ENCODE measurements around the gene ENTHD1.
"Not testable (repeated sequence)": the region's sequence is repeated elsewhere in the genome, so short reads cannot be mapped to it uniquely, and the experiment has no call there.

ENTHD1 gene

GRCh38 chr22:39797528-39798147 is 95.9 kb downstream of the ENTHD1 start:
- no peak for DNase-seq (ENCODE audit: low read depth in 2 of 2)

- DNase-seq (ENCODE audit: low read depth in 2 of 2), result no peak
Measured at GRCh38 chr22:39789788-39790187, 103.8 kb downstream of the ENTHD1 start.

- no peak for DNase-seq (ENCODE audit: low read depth in 2 of 2)
Measured at GRCh38 chr22:39785232-39785631, 108.3 kb downstream of the ENTHD1 start.

- no peak for DNase-seq (ENCODE audit: low read depth in 2 of 2)
Measured at GRCh38 chr22:39777716-39778454, 115.7 kb downstream of the ENTHD1 start.

DNA sequence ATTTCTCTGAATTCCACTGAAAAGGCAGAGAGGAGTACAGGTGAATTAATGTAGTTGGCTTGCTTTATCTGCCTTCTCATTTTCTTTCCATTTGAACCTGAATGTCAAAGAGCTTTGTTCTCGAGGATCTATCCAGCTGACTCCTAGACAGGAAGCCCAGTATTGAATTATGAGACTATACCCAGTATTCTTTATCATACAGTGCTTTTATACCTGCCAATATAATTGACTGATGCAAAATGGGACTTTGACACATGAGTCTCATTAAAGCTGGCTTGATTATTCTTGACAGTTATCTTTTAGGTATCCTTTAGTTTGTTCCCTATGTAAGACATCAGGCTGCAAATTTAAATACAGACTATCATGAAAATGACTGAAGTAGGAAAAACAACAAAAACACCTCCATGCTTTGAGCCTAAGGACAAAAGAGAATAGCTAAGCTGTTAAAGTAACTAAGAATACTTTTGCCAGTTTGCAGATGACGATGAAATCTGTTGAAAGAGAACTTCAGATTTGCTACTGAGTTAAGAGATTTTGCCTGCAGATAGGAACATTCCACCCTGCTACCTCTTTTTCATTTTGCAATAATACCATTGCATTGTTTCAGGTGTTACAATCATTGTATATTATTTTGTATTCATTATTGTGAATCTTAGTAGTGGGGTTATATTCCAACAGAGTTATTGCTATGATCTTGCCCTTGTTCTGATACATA is 117.1 kb downstream of the ENTHD1 start:
- DNase-seq (ENCODE audit: low read depth in 2 of 2), result no peak

GRCh38 chr22:39773976-39774539 is 119.5 kb downstream of the ENTHD1 start:
- DNase-seq (ENCODE audit: low read depth in 2 of 2), result no peak

GRCh38 chr22:39773503-39773902 is 120.1 kb downstream of the ENTHD1 start:
- DNase-seq (ENCODE audit: low read depth in 2 of 2), result no peak

DNA sequence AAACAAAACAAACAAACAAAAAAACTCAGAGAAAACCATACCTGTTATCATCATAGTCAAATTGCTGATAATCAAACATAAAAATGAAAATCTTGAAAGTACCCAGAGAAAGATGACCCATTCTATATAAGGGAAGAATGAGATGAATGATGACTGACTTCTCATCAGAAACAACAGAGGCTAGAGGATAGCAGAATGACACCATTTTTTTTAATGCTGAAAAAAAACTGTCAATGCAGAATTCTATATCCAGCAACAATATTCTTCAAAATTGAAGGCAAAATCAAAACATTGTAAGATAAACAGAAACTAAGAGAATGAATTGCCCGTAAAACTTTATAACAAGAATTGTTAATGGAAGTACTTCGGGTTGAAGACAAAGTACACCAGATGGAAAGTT is 122.1 kb downstream of the ENTHD1 start:
- no peak for DNase-seq (ENCODE audit: low read depth in 2 of 2)

GRCh38 chr22:39765661-39766060 is 127.9 kb downstream of the ENTHD1 start:
- DNase-seq (ENCODE audit: low read depth in 2 of 2), result no peak

- no peak for DNase-seq (ENCODE audit: low read depth in 2 of 2)
Measured at GRCh38 chr22:39765046-39765445, 128.5 kb downstream of the ENTHD1 start.

DNA sequence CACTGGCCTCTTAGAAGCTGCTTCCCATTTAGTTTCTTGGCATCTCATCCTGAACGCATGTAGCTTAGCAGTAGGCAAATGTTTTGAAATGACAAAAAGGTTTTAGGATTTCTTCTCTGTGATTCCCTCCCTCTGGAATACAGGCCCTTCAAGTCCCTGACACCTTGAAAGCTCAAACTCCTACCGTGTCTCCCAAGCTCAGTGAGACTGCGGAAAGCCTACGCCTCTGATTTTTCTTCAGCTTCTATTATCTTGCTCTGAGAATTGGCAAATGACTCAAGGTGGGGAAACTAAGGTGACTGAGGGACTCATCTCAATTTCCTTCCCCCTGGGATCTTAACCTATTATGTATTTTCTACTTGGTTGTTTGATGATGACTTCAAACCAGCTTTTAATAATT is 130.3 kb downstream of the ENTHD1 start:
- DNase-seq (ENCODE audit: low read depth in 2 of 2), result no peak

DNA sequence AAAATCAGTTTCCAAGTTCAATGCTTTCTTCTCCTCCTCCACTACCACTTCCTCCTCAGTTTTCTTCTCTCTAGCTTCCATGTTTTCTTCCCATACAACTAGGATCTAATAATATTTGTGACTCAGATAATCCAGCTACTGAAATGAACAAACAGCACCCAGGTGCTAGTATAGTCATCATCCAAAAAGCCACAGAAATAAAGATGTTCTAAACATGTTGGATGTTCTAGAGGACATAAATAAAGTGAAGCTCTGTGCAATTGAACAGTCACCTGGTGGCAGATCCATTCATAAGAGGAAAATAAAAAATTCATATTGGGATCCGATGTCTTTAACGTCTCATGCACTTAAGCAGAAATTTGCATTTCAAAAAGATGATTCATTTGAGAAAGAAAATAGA is 142.8 kb downstream of the ENTHD1 start:
- DNase-seq (ENCODE audit: low read depth in 2 of 2), result no peak

DNA sequence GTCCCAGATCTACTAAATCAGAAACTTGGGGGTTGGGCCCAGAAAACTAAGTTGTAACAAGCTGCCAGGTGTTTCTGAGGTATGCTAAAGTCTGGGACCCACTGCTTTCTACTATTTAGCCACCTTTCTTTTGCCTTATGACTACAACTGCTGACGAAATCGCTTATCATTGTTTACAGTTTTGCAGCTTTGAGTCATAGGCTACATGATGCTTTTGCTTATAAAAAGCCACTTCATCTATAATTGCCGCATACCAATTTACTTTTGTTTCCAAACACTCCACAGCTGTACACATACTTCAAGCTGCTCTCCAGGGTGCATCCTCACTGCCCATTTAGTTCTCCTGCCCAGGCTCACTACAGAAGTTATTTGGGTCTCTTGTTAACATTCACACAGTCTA is 144.7 kb downstream of the ENTHD1 start:
- DNase-seq (ENCODE audit: low read depth in 2 of 2), result no peak

DNA sequence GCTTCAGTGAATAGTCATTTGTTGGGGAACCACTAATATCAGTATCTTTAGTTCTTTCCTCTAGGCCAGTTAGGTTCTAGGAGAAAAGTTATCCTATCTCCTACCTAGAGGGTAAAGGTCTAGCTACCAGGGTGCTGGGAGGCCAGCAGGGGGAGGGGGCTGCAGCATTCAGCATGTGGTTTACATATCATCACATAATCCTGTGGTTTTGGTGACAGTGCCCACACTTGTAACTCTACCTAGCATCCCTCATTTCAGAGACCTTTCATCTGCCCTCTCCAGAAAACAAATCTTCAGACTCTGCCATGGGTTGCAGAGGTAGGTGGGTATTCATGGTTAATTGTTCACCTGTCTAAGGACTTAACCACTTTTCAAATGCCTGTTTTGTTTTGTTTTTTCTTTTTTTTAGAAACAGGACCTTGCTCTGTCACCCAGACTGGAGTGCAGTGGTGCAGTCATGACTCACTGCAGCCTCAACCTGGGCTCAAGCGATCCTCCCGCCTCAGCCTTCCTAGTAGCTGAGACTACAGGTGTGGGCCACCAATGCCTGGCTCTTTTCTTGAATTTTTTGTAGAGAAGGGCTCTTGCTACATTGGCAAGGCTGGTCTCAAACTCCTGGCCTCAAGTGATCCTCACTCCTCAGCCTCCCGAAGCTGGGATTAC is 146.8 kb downstream of the ENTHD1 start:
- DNase-seq (ENCODE audit: low read depth in 2 of 2), result no peak

DNA sequence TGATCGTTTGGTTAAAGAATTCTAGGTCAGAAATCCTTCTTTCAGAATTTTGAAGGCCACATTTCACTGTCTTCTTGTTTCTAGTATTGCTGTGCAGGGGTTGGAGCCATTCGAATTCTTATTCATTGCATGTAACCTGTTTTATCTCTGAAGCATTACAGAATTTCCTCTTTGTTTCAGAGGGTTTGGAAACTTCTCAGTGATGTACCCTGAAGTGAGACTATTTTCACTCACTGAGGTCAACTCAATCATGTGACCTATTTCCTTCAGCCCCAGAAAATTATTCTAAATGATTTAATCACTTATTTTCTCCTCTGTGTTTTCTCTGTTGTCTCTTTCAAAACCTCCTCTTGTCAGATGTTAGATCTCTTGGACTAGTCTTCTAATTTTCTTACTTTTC is 147.8 kb downstream of the ENTHD1 start:
- DNase-seq (ENCODE audit: low read depth in 2 of 2), result no peak

- no peak for DNase-seq (ENCODE audit: low read depth in 2 of 2)
Measured at GRCh38 chr22:39744353-39744752, 149.2 kb downstream of the ENTHD1 start.

DNA sequence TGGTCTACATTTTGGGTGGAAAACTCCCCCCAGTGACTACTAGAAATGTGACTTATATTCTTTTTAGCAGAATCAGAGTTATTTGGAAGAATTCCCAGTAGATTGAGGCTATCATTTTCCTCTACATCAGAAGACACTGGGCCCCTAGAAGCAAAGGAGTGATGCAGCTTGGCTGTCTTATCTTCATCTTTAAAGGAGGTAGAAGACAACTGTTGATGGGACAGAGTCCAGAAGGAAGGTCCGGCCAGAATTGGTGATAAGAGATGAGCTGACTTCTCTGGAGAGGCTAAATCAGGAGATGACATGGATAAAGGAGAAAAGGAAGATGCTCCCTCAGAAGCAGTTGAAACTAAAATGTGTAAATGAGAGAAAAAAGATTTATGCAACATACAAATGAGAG is 149.6 kb downstream of the ENTHD1 start:
- no peak for DNase-seq (ENCODE audit: low read depth in 2 of 2)

DNA sequence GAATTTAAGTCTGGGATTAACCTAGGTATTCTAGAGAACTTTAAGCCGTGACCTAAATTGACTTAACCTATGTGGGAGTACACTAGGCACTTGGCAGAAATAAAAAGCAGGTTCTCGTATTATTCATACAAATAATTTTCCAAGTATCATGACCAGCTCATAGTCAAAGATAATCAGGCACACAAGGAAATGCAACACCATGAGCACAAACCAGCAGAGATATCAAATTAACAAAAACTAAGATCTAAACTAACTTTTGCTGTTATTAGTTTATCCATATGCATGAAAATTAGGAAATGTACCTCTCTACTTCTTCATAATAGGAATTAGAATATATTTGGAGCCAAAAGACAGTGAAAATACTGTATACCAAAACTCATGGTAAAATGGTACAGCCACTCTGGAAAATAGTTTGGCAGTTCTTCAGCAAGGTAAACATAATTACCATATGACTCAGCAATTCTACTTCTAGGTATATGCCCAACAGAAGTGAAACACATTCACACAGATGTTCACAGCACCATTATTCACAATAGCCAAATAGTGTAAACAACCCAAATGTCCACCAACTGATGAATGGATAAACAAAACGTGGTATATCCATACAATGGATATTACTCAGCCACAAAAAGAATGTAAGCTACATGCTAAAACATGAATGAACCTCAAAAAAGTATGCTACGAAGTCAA is 154.1 kb downstream of the ENTHD1 start:
- no peak for DNase-seq (ENCODE audit: low read depth in 2 of 2)

GRCh38 chr22:39738746-39739145 is 154.8 kb downstream of the ENTHD1 start:
- no peak for DNase-seq (ENCODE audit: low read depth in 2 of 2)

GRCh38 chr22:39735776-39736175 is 157.8 kb downstream of the ENTHD1 start:
- DNase-seq (ENCODE audit: low read depth in 2 of 2), result no peak

DNA sequence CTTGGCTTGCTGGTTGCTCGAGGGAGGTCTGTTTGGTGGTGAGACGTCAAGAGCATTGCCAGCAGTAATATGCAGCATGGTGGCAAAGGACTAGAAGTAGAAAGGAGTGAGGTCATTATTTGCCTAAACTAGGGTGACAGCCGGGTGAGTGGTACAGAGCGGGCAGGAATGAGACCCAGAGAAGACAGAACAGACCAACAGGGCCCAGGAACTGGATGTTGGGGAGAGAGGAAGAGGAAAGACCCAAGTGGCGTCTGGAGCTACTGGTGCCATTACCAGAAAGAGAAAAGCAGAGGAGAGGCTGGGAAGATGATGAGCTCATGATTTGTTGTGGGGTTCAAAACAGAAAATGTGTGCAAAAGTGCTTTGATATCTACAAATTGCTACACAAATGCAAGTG is 158.7 kb downstream of the ENTHD1 start:
- no peak for DNase-seq (ENCODE audit: low read depth in 2 of 2)

- not testable (repeated sequence) for DNase-seq (ENCODE audit: low read depth in 2 of 2)
Measured at GRCh38 chr22:39734046-39734445, 159.5 kb downstream of the ENTHD1 start.

Measured in stimulated activated CD8-positive, alpha-beta memory T cell treated with anti-CD3 and anti-CD28 coated beads, Interleukin-2, amount 100 ng/mL, for 1 hour (primary cell).